Measurements from ENCODE around the gene OR6C65.

The OR6C65 gene

GRCh38 chr12:55446326-55446725 lies 46.0 kb downstream of the OR6C65 start:
- no peak for DNase-seq (ENCODE audit: low spot score)

GRCh38 chr12:55448825-55449224 lies 48.5 kb downstream of the OR6C65 start:
- no peak for DNase-seq (ENCODE audit: low spot score)

Measured in AG20443 (cell line).